ENCODE measurements around the gene NT5DC1.

- TF ChIP-seq CTCF (IDR thresholded peaks at IDR 0.05) (no peak), EP300 (IDR thresholded peaks at IDR 0.05) (no peak), POLR2A (IDR thresholded peaks at IDR 0.05) (no peak)
These were observed 197.6 kb downstream of the NT5DC1 start for GRCh38 chr6:116298273-116298672.
